ENCODE measurements around the gene TAS1R3.

The TAS1R3 gene

GRCh38 chr1:1286313-1287261, 44.5 kb upstream of the TAS1R3 start (continued):
- TF ChIP-seq POU6F1 (CRISPR knock-in tag; IDR thresholded peaks at IDR 0.05; ENCODE audit: borderline replicate concordance, low read depth) (no peak), GLIS3 (CRISPR knock-in tag; IDR thresholded peaks at IDR 0.05) (no peak), TCF4 (CRISPR knock-in tag; IDR thresholded peaks at IDR 0.05; ENCODE audit: borderline replicate concordance) (no peak), ZFP30 (CRISPR knock-in tag; IDR thresholded peaks at IDR 0.05) (no peak)

- no peak for TF ChIP-seq TSHZ2 (CRISPR knock-in tag; IDR thresholded peaks at IDR 0.05)
- TF ChIP-seq PPARA (CRISPR knock-in tag; IDR thresholded peaks at IDR 0.05; ENCODE audit: borderline replicate concordance): no peak
- no peak for TF ChIP-seq ZFP3 (CRISPR knock-in tag; IDR thresholded peaks at IDR 0.05)
- TF ChIP-seq RARB (CRISPR knock-in tag; IDR thresholded peaks at IDR 0.05): no peak
- no peak for TF ChIP-seq ZNF70 (CRISPR knock-in tag; IDR thresholded peaks at IDR 0.05)
- no peak for TF ChIP-seq ZC3H10 (CRISPR knock-in tag; IDR thresholded peaks at IDR 0.05)
- no peak for TF ChIP-seq TOX (CRISPR knock-in tag; IDR thresholded peaks at IDR 0.05; ENCODE audit: borderline replicate concordance)
- TF ChIP-seq CSDC2 (CRISPR knock-in tag; IDR thresholded peaks at IDR 0.05): no peak
- no peak for TF ChIP-seq ESRRG (CRISPR knock-in tag; IDR thresholded peaks at IDR 0.05)
- TF ChIP-seq OSR1 (CRISPR knock-in tag; IDR thresholded peaks at IDR 0.05): no peak
- no peak for TF ChIP-seq PATZ1 (CRISPR knock-in tag; IDR thresholded peaks at IDR 0.05; ENCODE audit: borderline replicate concordance)
- no peak for TF ChIP-seq TCF4 (CRISPR knock-in tag; IDR thresholded peaks at IDR 0.05; ENCODE audit: borderline replicate concordance)
- no peak for TF ChIP-seq ZFP30 (CRISPR knock-in tag; IDR thresholded peaks at IDR 0.05)
- ATAC-seq: no peak
Measured at GRCh38 chr1:1287288-1288110, 43.6 kb upstream of the TAS1R3 start.

GRCh38 chr1:1290238-1290731, 40.8 kb upstream of the TAS1R3 start:
- peak; percentile 58 for ATAC-seq
- no peak for TF ChIP-seq POU6F1 (CRISPR knock-in tag; IDR thresholded peaks at IDR 0.05; ENCODE audit: borderline replicate concordance, low read depth)
- no peak for TF ChIP-seq BACH2 (CRISPR knock-in tag; IDR thresholded peaks at IDR 0.05; ENCODE audit: borderline replicate concordance)
- TF ChIP-seq GLIS3 (CRISPR knock-in tag; IDR thresholded peaks at IDR 0.05): no peak
- TF ChIP-seq ZC3H10 (CRISPR knock-in tag; IDR thresholded peaks at IDR 0.05): no peak
- TF ChIP-seq ZNF70 (CRISPR knock-in tag; IDR thresholded peaks at IDR 0.05): no peak
- no peak for TF ChIP-seq PATZ1 (CRISPR knock-in tag; IDR thresholded peaks at IDR 0.05; ENCODE audit: borderline replicate concordance)
- TF ChIP-seq CSRNP3 (CRISPR knock-in tag; IDR thresholded peaks at IDR 0.05): no peak
- no peak for TF ChIP-seq ARNTL (CRISPR knock-in tag; IDR thresholded peaks at IDR 0.05; ENCODE audit: borderline replicate concordance, low read depth)
- TF ChIP-seq ZFP30 (CRISPR knock-in tag; IDR thresholded peaks at IDR 0.05): no peak
- TF ChIP-seq ISL1 (CRISPR knock-in tag; IDR thresholded peaks at IDR 0.05): no peak
- TF ChIP-seq ESRRG (CRISPR knock-in tag; IDR thresholded peaks at IDR 0.05): no peak
- no peak for TF ChIP-seq ZNF565 (CRISPR knock-in tag; conservative IDR thresholded peaks at IDR 0.05; ENCODE audit: low read depth)
